GM20431 (cell line): Measurements from ENCODE around the gene EPN3.

Experiments
- in situ Hi-C: fragments of 300-500 bp; cut with MseI, MboI; formaldehyde crosslinking; loops from one replicate; pipeline ENCODE4 v1.15.0; 2020; ENCODE audit warnings: low sequenced_read_pairs; ENCODE audit not compliant: unreplicated experiment

The EPN3 gene

GRCh38 chr17:50546701-50547034, 14.1 kb downstream of the EPN3 start:
- in situ Hi-C loops, result loop anchor here (10.0 kb wide), 1 partner anchor 62 kb away; no protein-coding TSS in a partner anchor

GRCh38 chr17:50547035-50547735, 14.7 kb downstream of the EPN3 start, which contains the start of gene SPATA20:
SPATA20 (plus strand) TSS chr17:50547174; CDS start chr17:50547209, 35 bp downstream.
- in situ Hi-C loops, result loop anchor here (10.0 kb wide), 1 partner anchor 62 kb away; no protein-coding TSS in a partner anchor

- in situ Hi-C loops, result loop anchor here (10.0 kb wide), 1 partner anchor 63 kb away; no protein-coding TSS in a partner anchor
Measured at GRCh38 chr17:50547736-50548083, 15.2 kb downstream of the EPN3 start.

DNA sequence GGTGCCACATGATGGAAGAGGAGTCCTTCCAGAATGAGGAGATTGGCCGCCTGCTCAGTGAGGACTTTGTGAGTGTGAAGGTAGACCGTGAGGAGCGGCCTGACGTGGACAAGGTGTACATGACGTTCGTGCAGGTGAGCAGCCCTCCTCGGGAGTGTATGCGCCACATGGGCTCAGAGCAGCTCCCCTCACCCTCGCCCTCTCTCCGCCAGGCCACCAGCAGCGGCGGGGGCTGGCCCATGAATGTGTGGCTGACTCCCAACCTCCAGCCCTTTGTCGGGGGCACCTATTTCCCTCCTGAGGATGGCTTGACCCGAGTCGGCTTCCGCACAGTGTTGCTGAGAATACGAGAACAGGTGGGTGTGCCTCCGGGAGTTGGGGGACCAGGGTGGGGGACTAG, 16.3 kb downstream of the EPN3 start:
- in situ Hi-C loops, result loop anchor here (10.0 kb wide), 1 partner anchor 64 kb away; no protein-coding TSS in a partner anchor

- in situ Hi-C loops, result loop anchor here (10.0 kb wide), 1 partner anchor 65 kb away; no protein-coding TSS in a partner anchor
Measured at GRCh38 chr17:50549256-50549941, 16.9 kb downstream of the EPN3 start.

- in situ Hi-C loops, result loop anchor here (10.0 kb wide), 1 partner anchor 65 kb away; no protein-coding TSS in a partner anchor
Measured at GRCh38 chr17:50549969-50550368, 17.4 kb downstream of the EPN3 start.

DNA sequence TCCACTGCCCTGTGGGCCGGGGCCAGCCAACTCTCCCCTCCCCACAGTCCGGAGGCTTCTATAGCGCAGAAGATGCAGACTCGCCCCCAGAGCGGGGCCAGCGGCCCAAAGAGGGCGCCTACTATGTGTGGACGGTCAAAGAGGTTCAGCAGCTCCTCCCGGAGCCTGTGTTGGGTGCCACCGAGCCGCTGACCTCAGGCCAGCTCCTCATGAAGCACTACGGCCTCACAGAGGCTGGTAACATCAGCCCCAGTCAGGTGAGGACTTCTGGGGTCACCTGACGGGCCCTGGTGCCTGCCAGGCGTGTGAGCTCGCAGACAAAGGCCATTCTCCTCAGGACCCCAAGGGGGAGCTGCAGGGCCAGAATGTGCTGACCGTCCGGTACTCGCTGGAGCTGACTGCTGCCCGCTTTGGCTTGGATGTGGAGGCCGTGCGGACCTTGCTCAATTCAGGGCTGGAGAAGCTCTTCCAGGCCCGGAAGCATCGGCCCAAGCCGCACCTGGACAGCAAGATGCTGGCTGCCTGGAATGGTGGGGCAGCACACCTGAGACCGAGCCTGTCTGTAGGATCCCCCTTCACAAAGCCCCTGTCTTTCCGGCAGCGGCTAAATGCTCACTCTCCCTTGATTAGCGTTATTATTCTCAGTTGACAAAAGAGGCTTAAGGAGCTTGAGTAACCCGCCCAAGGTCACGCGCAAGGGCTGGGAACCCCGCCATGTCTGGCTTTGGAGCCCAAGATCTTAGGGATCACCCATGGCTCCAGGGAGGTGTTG, 18.3 kb downstream of the EPN3 start:
- in situ Hi-C loops, result no loop called here

GRCh38 chr17:50551433-50551815, 18.9 kb downstream of the EPN3 start:
- in situ Hi-C loops, result no loop called here

GRCh38 chr17:50551884-50552283, 19.3 kb downstream of the EPN3 start:
- in situ Hi-C loops, result no loop called here

DNA sequence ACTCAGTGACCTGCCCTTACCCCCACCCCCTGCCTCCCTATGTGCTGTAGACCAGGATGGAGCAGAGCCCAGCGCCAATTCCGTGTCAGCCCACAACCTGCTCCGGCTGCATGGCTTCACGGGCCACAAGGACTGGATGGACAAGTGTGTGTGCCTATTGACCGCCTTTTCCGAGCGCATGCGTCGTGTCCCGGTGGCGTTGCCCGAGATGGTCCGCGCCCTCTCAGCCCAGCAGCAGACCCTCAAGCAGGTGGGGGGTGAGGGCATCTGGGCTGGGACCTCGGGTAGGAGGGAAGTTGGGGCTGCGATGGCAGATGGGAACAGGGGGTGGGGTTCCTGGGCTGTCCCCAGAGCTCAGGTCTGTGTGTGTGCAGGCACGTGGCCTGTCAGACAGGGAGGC, 21.7 kb downstream of the EPN3 start:
- in situ Hi-C loops, result no loop called here

DNA sequence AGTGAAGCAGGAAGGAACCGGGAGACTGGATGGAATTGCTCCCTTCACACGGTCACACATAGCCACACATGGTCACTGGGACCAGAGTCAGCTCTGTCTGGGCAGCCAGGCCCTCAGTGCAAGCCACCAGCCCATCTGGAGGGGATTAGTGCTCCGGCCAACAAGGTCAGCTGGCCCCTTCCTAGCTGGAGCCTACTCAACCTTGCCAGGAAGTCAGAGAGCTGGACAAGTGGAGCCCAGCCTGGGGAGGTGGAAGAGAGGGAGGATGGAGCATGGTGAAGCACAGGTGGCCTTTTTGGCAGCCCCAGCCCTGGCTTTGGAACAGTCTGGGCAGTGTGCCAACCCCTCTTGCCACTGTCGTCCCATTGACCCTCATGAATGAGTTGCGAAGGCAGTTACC, 24.3 kb downstream of the EPN3 start:
- in situ Hi-C loops, result no loop called here

GRCh38 chr17:50557630-50558029, 25.1 kb downstream of the EPN3 start:
- in situ Hi-C loops, result no loop called here

GRCh38 chr17:50558091-50558490, 25.6 kb downstream of the EPN3 start:
- in situ Hi-C loops, result no loop called here

DNA sequence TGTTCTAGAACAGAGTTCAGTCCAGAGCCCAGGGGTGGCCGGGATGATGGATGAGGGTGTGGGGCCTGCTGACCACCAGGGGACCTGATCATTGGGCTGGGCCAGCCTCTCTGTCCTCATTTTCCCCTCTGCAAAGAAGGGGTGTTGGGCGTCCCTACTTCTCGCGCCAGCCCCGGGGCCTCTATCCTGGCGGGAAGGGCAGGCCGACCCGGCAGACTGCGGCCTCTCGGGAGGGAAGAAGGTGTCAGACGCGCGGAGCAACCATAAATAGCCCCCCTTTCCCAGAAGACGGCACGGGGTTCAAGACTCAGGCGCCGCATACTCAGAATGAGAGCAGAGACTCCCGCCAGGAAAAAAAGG, 26.0 kb downstream of the EPN3 start:
- in situ Hi-C loops, result no loop called here

- in situ Hi-C loops, result no loop called here
Measured at GRCh38 chr17:50558941-50559614, 26.5 kb downstream of the EPN3 start.

DNA sequence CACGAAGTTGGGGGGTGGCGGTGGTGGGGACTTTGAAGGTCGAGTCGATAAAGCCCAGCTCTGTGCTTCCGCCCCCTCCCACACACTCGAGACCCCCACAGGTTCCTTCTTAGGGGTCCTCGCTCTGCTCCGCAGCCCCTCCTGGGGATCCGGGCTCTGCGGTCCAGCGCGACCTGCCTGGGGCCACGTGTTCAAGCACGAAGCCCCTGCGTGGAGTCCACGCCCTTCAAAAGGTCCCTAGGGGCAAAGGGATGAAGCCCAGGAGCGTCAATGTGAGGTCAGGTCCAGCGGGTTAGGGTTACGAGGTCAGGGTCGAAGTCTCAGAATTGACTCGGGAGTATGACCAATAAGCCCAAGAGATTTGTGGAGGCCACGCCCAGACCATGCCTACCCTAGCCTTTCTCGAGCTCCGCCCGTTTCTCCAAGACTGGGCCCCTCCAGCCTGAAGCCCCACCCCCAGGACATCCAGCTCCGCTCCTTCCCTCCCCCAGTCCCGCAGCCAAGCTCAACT, 27.2 kb downstream of the EPN3 start:
- in situ Hi-C loops, result no loop called here

GRCh38 chr17:50560185-50560824, 27.8 kb downstream of the EPN3 start, which contains the start of gene CACNA1G:
CACNA1G (plus strand) TSS chr17:50560715; CDS start chr17:50561460, 745 bp downstream.
- in situ Hi-C loops, result no loop called here

DNA sequence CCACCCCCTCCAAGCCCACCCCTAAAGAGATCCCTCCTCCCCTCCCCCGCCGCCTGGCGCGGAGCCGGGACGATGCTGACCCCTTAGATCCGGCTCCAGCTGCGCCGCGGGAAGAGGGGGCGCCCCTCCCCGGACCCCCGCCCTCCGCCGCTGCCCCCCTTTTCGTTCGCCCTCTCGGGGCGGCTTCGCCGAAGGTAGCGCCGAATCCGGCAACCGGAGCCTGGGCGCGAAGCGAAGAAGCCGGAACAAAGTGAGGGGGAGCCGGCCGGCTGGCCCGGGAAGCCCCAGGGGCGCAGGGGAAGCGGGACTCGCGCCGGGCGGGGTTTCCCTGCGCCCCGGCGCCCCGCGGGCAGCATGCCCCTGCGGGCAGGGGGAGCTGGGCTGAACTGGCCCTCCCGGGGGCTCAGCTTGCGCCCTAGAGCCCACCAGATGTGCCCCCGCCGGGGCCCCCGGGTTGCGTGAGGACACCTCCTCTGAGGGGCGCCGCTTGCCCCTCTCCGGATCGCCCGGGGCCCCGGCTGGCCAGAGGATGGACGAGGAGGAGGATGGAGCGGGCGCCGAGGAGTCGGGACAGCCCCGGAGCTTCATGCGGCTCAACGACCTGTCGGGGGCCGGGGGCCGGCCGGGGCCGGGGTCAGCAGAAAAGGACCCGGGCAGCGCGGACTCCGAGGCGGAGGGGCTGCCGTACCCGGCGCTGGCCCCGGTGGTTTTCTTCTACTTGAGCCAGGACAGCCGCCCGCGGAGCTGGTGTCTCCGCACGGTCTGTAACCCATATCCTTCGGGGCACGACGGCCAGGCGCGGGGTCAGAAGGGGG, 28.6 kb downstream of the EPN3 start:
- in situ Hi-C loops, result no loop called here

- in situ Hi-C loops, result no loop called here
Measured at GRCh38 chr17:50561746-50562141, 29.2 kb downstream of the EPN3 start.
